GM19397 (cell line): ENCODE data around the gene SFTPB.
"Not testable (repeated sequence)": the region's sequence is repeated elsewhere in the genome, so short reads cannot be mapped to it uniquely, and the experiment has no call there.

ENCODE experiments used
- ATAC-seq: cut with Tn5 transposase; IDR thresholded peaks from one replicate; pipeline ENCODE4 v1.9.1; 2021; ENCODE audit warnings: mild to moderate bottlenecking, moderate library complexity; ENCODE audit not compliant: unreplicated experiment

The SFTPB gene

GRCh38 chr2:85668009-85668856 lies at the start of gene SFTPB:
Gene SFTPB, minus strand, starts transcription at chr2:85668199. Its CDS starts 16 bp downstream, at chr2:85668183.
- ATAC-seq, result no peak

- no peak for ATAC-seq
Measured at GRCh38 chr2:85717308-85718008, 49.5 kb upstream of the SFTPB start.

- ATAC-seq, result no peak
Measured at GRCh38 chr2:85716346-85716914, 48.4 kb upstream of the SFTPB start.

GRCh38 chr2:85714841-85715240 lies 46.8 kb upstream of the SFTPB start:
- ATAC-seq, result no peak

- not testable (repeated sequence) for ATAC-seq
Measured at GRCh38 chr2:85714421-85714820, 46.4 kb upstream of the SFTPB start.

GRCh38 chr2:85713836-85714235 lies 45.8 kb upstream of the SFTPB start:
- no peak for ATAC-seq

GRCh38 chr2:85712849-85713612 lies 45.0 kb upstream of the SFTPB start:
- ATAC-seq, result no peak

GRCh38 chr2:85712336-85712735 lies 44.3 kb upstream of the SFTPB start:
- no peak for ATAC-seq

- ATAC-seq, result no peak
Measured at GRCh38 chr2:85711578-85712060, 43.6 kb upstream of the SFTPB start.

GRCh38 chr2:85710687-85711577 lies 42.9 kb upstream of the SFTPB start:
- ATAC-seq, result no peak

- no peak for ATAC-seq
Measured at GRCh38 chr2:85709401-85709811, 41.4 kb upstream of the SFTPB start.

- no peak for ATAC-seq
Measured at GRCh38 chr2:85708641-85709040, 40.6 kb upstream of the SFTPB start.

GRCh38 chr2:85707304-85707703 lies 39.3 kb upstream of the SFTPB start:
- ATAC-seq, result peak; percentile 50

- no peak for ATAC-seq
Measured at GRCh38 chr2:85706599-85707296, 38.7 kb upstream of the SFTPB start.

- no peak for ATAC-seq
Measured at GRCh38 chr2:85706063-85706462, 38.1 kb upstream of the SFTPB start.

- ATAC-seq, result no peak
Measured at GRCh38 chr2:85705680-85706039, 37.7 kb upstream of the SFTPB start.

GRCh38 chr2:85704800-85705679 lies 37.0 kb upstream of the SFTPB start:
- no peak for ATAC-seq

- no peak for ATAC-seq
Measured at GRCh38 chr2:85704038-85704437, 36.0 kb upstream of the SFTPB start.
